Stimulated activated CD4-positive, alpha-beta T cell treated with anti-CD3 and anti-CD28 coated beads, Interleukin-2, amount 100 ng/mL, for 4 hours (primary cell): ENCODE results near the gene ATXN1.

ENCODE experiments used
- DNase-seq: peaks from one replicate; pipeline ENCODE4 v3.0.0-alpha.2; 2020; ENCODE audit warnings: low read depth

ATXN1 gene

DNA sequence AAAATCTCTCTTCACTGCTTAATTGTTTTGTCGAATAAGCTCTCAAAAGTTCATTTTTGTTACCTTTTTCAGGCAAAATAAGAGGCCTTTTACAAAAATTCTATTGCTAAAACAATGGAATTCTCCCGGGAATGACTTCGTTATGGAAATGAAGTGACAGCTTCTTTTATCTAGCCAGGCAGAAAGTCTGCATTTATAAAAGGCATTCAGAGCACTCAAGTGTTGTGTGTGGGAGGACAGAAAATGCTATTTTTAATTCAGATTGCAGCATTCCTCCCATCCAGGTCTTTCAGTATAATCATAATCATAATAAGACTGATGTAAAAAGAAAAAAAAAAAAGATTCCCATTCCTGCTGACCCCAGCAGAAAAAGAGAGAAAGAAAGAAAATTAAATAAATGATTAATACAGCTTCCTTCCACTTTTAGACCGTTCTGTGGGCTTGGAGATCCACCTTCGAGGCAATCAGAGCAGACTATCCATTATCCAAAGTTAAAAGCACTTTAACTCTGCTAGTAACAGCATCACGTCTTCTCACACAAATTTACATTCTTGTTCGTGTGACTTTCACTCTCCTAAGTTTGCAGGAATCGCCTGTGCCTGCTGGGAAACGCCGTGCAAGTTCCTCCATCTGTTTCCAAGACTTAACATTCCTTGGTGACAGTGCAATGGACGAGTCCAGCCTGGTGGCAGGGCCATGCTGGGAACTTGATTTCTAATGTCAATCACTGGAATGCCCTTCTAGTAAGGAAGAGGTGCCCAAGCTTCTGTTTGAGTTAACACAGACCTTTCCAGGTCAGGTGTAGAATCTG lies 264.1 kb downstream of the ATXN1 start:
- DNase-seq: no peak

DNA sequence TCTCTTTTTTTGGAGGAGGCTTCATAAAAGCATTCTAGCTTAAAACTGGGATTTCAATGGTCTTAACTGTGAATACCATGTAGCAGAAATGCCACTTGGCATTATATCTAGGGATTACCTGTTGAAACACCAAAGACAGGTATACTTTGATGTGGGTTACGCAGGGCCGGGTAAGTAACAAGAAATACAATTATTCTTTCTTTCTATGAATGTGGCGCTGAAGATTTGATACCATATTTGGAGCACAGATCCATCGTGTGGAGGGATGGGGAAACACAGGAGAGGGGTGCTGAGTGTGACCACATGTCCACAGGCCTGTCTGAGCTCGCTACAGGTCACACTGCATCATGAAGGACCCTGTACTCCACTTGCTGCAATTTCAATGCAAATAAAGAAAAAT lies 265.1 kb downstream of the ATXN1 start:
- DNase-seq: no peak

DNA sequence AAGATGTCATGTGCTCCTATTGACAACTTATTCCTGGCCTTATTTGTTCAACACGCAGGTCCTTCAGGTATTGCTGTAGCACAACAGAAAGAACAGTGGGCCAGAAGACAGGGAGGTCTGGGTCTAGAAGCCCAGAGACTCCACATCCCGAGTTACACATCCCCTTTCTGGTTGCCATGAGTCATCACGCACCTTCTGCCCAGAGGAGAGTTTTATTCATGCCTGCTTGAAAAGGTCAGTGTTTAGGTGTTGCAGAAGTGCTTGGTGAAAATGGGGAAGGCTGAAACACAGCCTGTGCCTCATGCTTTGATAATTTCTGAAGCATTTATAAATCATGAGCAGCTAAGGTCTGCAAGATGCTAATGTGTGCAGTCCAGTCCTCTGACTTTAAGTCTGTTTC lies 266.5 kb downstream of the ATXN1 start:
- no peak for DNase-seq

DNA sequence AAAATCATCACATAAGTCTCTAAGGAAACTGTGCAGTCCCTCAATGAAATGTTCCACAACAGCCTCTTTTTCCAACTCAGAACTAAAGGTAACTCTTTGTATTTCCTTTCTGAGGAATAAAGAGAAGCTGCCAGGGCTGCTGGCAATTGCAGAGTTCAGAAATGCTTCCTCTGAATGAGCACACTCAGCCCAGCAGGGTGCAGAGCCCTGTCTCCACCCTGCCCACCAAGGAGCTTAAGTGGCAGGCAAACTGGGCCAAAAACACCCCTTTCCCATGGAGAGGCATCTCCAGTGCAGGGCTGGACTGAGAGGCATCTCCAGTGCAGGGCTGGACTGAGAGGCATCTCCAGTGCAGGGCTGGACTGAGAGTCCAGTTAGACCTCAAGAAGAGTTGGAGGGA lies 267.5 kb downstream of the ATXN1 start:
- no peak for DNase-seq

DNA sequence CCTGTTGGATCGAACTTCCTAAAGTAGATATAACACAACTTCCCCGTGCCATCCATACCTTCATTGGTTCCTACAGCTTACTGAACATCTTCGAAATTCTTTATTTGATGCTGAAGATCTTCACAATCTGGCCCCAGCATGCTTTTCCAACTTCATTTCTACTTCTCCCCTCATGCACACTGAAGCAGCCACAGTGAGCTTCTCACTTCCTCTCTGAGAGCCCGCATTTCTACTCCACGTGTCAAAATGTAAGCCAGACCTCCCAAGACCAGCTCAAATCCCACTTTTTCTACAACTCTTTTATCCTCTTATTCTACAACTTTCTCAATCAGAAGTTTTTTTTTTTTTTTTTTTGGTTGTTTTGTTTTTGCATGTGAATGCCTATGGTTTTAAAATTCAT lies 268.1 kb downstream of the ATXN1 start:
- DNase-seq: no peak

DNA sequence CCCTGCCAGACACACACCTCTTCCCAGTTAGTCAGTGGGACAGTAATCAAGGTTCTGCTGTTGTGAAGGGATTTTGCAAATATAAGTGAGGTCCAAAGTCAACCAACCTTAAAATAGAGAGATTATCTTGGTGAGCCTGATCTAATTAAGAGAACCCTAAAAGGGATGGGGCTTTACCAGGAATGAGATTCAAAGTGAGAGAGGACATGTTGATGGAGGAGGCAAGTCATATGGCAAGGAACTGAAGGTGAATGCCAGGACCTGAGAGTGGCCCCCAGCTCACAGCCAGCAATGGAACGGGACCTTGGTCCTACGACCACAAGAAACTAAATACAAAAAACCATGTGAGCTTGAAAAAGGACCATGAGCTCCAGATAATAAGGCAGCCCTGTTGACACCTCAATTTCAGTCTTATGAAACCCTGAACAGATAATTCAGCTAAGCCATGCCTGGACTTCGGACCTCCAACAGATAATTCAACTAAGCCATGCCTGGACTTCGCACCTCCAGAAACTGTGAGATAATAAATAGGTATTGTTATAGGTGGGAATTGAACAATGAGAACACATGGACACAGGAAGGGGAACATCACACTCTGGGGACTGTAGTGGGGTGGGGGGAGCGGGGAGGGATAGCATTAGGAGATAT lies 269.5 kb downstream of the ATXN1 start:
- DNase-seq: no peak

DNA sequence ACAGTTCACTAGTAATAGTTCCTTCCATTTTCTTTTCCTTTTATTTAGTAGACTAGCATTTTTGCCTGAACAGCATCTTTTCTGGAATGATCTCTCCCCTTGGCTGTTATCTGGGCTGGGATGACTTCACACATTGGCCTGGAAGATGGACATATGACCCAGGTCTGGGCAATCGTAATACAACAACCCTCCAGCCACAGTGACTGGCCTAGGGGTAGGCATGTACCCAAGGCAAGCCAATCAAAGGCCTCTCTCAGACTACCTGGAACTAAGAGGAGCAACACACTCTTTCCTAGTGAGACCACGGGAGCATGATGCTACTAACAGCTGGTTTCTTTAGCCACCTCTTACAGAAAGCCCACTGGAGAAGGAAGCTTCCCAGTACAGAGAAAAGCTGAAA lies 270.6 kb downstream of the ATXN1 start:
- DNase-seq: no peak

DNA sequence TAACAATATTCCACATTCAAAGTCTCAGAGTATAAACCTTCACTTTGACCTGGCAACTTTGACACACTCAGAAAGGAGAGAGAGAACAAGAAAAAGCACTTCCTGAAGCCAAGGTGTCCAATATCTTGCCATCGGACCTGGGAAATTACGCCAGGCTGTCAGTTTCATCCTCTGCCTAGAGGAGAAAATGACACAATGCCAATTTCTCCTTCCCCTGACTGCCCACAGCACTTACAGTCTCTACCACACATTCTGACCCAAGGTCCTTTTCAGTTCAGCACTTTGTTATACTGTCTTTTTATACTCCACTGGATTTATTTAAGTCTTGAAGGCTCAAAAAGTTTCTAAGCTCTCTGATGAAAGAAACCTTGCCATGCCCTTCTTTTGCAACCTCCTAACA lies 272.4 kb downstream of the ATXN1 start:
- no peak for DNase-seq

DNA sequence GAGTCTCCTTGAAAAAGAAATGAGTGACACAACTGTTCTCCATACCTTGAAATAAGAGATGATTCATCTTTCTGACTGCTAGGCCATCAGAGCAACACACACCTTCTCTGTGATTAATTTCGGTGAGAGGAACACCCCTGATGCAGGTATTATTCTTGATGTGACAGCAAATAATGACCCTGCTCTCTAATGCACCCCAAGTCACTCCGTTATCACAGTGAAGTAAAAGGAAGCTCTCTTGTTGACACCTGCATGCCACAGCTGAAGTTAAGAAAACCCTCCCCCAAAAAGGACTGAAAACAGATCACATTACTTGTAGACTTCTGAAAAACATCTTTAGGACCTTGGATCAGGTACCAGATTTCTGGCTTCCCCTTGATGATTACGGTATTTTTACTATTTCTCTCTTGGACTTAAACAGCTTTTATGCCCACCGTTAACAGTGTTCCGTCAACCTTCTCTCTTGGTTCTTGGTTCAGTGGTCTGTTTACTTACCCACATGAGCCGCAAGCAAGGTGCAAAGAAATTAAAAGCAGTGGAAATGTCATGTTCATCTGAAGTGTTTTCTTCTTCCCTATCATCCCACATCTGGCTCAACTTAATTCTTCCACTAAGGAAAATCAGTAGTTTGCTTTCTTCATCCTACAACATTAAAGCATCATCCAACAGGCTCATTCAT lies 273.1 kb downstream of the ATXN1 start:
- no peak for DNase-seq

DNA sequence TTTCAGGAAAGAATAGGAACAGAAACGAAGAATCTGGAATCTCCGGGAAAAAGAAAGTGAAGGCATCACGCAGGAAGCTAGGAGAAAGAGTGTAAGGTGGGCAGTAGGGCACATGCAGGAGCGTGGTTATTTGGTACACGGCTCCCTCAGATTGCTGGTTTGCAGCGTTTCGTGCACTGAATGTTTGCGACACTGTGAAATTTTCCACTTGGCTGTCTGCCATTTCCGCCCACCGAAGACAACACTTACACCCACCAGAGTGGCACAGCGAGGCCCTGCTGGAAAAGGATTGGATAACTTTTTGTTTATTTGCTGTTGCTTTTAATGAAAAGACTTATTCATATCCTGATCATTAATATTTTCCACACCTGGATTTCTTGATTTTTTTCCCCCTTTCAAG lies 274.6 kb downstream of the ATXN1 start:
- peak; percentile 29 for DNase-seq

DNA sequence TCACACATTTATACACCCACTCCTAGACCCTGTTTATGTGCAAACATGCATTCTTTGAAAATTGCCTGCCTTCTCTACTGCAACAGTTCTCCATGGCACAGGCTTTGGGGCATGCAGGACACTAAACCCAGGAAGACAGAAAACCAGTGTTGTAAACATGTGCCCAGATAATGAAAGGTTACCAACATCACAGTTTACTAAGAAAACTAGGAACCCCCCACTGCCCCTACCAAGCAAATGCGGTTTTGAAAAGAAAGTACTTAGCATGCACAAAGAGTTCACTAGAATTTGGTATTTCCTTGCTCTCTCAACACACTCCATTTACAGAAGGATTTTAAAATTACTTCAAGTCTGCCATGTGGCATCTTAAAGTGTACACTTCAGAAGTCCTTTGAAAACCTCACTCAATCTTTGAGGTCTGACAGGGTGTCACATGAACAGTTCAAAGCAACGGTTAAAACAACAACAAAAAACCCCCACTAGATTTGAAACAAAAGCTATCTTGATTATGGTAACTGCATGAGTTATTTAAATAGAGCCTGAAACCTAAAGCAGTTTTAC lies 277.9 kb downstream of the ATXN1 start:
- no peak for DNase-seq

DNA sequence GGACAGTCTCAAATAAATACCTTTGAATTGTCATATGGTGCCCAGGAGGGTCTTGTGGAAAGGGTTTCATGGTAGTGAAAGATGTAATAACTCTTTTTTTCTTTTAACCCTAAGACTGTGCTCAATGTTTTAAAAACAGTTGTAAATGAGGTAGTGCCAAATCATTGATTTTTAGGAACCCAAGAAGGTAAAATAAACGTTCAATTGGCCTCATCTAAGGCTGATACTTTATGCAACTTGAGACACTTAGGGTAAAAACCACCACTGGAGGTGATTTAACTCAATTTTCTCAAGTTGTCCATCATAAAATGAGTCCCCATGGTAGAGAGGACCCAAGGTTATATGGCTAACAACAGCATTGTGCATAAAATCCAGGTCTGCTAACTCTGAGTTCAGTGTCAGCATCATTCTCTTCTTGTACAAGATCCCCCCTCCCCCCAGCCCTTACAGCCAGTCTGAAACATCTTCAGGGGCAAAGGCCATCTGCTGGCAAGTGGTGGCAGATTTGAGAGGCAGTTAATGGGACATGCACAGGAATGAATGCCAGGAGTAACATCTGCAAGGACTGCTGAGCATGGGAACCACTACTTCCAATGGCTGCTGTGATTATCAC lies 278.5 kb downstream of the ATXN1 start:
- no peak for DNase-seq

DNA sequence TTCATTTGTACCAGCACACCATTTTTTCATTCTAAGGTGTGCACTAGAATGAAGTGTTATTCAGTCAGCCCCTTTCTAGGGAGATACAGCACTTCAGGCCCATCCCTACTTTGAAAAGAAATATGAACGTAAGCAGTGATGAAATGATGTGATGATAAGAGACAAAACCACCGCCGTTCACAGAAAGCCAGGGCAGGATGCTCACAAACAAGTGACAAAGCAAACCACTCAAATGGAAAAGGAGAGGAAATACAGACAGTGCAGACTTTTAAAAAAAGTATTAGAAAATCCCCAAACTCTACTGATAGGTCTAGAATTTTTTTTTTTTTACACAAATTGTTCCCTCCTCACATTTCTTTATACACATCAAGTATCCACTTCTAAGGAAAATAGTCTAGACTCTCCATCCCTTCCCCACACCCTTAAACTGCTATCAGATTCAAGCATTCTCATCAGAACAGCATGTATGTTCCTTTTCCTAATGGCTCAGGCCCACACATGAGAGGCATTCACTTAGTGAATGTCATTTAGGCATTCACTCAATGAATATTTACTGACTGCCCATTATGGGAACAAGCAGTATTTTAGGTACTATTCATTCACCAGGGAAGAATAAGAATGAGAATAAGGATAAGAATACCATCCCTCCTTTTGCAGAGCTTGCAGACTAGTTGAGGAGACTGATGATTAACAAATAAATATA lies 279.4 kb downstream of the ATXN1 start:
- DNase-seq: peak; percentile 28

DNA sequence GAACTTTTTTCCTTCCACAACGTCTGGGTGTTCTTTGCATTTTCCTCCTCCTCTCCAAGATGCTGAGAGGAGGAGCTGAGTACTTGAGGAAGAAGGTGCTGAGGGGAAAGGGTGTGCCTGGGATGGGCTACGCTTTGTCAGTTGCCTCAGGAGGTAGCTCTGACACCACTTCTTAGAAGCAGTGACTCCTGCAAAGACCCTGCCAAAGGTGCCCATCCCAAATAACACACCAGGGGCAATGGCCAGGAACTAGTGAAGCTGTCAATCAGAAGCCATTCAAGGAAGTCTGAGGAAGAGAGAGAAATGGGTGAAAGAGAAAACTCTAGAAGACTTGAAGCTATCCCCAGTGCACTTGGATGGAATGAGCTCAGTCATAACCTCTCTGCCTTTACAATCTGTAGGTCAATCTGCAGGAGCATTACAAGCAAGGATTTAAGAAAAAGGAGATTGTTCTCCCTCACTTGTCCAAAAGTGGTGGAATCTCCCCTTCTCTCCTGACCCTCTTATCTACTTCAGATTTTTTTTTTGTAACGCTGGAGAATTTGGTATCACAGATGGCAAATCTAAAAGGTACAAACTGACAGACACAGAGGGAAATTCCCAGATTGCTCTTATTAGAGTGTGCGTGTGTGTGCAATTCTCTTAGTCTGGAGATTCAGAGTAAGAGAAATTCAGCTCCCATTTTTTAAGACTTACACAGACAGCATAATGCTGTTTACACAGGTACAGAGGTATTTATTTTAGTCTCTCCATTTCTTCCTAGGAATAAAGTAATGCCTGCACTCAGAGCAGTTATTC lies 280.3 kb downstream of the ATXN1 start:
- no peak for DNase-seq

DNA sequence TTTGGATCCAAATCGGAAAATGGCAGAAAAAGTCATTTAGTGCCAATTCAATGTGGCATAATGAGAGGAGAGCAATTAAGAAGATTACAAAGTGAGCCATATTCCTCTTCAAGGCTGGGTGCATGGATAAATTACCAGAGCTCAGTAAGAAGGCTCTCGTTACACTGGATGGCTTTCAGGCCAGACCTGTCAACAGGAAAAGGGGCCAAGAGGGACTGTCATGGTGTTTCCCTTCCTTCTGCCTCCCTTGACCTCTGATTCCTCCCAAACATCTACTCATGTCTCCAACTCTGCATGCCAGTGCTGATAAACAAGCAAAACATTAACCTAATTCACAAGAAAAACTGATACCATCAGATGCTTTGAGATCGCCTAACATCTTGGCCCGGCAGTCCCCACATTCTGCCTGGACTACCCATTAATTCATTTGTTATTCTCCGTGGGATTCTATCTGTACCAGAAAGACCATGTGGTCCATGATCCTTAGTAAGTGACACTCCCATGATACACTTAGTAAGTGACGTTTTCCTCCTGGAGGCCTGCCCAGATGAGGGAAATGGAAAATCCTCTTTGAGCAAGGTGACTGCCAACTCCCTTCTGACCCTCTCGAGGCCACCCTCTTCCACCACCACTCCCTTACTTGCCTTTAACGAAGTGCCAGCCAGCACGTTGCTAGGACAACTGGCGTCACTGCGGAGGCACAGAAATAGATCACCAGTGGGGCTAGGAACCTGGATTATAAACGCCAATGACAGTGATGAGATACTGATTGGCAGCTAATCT lies 283.7 kb downstream of the ATXN1 start:
- DNase-seq: no peak

DNA sequence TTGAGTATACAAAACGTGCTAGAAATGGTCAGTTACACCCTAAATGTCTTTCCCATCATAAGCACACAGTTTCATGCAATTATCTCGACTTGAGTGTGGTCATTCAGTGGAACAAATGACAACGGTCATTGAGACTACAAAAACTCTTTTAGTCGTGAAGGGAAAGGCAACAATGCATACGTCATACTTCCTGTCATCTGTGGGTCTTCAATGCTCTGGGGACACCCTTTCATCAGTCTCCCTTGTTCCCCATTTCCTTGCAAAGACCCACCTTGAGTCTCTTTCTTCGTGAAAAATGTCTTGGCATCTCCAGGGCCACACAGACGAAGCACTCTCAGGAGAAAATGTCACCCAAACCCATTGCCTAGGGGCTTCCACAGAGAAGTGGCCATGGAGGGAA lies 284.4 kb downstream of the ATXN1 start:
- no peak for DNase-seq

DNA sequence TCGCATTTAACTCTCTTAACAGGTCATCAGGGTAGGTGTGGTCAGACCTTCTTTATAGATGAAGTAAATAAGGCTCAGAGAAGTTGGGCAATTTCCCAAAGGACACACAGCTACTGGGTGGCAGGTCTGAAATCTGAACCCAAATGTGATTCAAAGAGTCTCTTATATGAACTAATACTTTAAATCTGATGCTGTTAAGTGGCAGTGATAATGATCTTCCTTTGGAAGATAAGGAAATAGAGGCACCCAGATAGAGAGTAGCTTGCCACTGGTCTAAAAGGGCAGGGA lies 285.8 kb downstream of the ATXN1 start:
- no peak for DNase-seq

DNA sequence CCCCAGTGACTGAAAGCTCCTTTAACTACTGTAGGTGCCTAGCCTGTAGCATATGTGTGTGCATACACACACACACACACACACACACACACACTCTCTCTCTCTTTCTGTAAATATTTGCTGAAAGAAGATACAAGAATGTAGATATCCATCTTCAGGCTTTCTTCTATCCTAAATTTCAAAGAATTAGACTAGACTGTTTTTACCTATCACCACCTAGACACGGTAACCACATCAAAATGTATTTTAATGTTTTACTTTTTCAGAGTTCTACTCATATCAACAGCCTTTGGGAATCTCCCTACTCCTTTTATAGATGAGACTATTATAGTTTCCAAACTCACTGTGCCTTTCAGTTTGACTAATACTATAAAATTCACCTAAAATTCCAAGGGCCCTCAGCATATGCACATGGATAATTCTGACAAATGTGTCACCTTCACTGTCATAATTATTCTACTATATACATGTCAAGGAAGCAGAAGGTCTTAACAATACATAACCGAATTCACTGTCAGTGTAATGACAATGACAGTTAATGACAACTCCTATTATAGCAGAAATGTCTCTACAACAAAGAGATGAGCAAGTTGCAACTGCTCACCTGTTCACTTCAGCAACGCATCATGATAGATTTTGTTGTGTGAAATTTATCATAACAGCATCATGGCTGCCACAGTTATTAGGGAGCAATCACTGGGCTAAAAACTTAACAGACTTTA lies 286.3 kb downstream of the ATXN1 start:
- DNase-seq: no peak

DNA sequence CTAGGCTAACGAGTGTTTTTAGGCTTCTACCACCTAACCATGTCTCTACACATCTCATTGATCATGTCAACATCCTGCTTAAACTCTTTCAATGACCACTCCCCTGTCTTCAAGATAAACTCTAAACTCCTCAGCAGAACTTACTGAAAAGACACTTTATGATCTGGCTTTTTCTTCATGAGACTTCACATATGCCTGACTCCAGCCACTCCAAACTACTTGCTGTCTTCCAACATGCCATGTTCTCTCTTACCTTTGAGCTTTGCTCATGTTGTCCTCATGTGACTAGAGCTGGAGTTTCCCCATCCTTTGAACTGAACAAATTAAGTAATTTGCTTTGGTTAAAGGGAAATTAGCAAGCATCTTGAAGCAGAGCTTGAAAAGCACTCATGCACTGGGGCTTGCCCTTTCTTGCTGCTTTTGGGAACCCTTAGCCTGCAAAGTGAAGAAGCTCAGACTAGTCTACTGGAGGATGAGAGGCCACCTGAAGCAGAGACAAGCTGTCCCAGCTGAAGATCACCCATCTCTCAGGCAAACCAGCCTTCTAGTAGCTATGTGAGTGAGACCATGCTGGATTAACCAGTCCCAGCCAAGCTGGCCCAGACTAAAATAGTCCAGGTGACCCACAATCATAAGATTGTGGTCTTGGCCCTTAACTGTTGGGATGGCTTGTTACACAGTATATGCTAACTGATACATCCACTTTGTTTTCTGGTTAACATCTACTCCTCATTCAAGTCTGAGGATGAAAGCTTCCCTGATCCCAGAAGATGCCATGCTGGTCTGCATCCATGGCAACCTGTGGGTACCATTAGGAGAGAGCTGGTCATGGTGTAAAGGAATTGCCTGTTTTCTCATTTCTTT lies 287.1 kb downstream of the ATXN1 start:
- no peak for DNase-seq
